GM12872 (cell line): ENCODE measurements around the gene PLEKHG4B.

Experiments used
- TF ChIP-seq, protein P1 (sequence below): IDR thresholded peaks from 3 replicates; pipeline ENCODE4 v1.5.1; 2011; ENCODE audit warnings: low read depth, mild to moderate bottlenecking, low read length, moderate library complexity; ENCODE audit not compliant: insufficient read depth

PLEKHG4B gene

DNA sequence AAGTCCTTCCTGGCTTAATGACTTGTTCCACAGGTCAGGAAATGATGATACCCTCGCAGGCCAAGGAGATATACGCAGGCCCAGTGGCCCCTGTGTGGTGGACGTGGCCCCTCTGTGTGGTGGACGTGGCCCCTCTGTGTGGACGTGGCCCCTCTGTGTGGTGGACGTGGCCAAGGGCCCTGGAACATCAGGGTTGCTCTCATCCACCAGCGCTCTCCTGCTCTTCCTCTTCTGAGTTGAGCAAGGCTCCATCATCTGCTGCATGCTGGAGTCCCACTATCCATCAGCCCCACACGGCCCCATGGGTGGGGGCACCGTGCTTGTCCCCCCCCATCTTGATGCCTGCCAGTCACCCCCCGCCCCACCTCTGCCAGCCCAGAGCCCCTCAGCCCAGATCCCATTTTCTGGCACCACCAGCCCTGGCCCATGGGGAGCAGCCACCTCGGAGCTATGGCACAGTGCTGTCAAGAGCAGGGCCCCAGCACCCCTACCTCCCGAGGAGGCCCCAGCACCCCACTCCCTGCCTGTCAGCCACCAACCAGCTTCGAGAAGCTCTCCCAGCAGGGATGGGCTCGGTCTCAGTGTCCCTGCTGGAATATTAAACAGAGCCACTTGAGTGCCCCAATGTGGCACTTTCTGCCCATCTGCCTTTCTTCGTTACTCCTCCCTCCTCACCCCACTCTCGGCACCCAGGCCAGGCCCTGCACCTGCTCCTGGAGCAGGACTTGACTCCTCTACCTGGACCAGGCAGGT is 107.4 kb downstream of the PLEKHG4B start:
- TF ChIP-seq, protein P1, sequence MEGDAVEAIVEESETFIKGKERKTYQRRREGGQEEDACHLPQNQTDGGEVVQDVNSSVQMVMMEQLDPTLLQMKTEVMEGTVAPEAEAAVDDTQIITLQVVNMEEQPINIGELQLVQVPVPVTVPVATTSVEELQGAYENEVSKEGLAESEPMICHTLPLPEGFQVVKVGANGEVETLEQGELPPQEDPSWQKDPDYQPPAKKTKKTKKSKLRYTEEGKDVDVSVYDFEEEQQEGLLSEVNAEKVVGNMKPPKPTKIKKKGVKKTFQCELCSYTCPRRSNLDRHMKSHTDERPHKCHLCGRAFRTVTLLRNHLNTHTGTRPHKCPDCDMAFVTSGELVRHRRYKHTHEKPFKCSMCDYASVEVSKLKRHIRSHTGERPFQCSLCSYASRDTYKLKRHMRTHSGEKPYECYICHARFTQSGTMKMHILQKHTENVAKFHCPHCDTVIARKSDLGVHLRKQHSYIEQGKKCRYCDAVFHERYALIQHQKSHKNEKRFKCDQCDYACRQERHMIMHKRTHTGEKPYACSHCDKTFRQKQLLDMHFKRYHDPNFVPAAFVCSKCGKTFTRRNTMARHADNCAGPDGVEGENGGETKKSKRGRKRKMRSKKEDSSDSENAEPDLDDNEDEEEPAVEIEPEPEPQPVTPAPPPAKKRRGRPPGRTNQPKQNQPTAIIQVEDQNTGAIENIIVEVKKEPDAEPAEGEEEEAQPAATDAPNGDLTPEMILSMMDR = no peak

DNA sequence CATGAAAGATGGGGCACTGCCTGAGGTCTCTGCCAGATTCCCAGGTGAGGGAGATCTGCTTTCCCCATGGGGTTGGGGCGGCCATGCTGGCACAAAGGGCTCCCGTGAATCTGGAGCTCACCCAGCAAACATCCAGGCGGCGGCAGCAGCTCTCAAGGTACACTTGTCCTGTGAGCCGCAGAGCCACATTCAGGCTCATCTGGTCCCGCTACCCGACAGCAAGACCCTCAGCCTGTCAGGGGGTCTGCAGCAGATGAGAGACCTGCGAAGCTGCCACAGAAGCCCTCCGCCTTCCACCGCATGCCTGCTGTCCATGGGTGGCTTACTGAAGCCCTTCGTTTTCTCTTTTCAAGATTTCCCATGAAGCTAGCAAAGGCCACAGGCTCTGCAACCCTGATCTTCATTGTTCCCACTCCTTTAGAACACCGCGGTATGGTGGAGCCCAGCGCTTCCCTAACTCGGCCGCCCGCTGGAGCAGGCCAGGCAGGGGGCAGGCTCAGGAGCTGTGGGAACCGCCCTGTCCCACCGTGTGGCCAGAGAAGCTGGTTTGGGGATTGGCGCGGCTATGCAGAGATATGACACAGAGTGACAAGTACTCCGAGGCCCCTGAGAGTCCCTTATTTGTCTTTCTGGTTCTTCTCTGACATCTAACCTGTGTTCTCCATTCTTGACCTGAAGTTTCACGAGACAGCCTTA is 108.1 kb downstream of the PLEKHG4B start:
- TF ChIP-seq, protein P1 = no peak

DNA sequence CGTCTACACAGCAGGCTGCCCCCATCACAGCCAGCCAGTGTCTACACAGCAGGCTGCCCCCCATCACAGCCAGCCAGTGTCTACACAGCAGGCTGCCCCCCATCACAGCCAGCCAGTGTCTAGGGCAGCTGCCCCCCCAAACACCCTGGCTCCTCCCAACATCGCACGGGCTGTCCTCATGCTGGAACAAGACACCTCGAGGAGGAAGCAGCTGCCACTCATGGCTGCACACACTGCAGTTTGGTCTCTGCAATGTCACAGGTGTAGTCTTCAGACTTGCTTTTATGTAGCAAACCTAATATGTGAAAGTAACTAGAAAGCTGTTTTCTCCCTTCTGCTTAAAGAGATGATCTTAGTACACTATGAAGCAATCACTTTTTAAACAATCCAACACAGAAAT is 109.0 kb downstream of the PLEKHG4B start:
- TF ChIP-seq, protein P1 = no peak

DNA sequence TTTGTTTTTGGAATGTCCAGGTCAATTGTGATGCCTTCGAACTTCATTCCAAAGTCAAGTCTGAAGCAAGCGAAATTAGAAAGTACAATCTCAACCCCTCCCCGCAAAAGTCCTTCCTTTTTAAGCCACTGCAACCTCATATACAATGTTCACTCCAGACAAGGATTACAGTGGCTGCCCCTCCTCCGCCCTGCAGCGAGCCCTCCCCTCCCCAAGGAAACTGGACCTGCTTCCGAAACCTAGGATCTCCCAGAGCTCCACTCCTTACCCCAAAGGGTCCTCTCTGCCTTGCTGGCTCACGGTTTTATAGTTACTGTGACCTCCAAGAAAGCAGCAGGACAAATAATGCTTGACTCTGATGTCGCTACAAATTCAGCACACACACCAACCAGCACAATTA is 109.7 kb downstream of the PLEKHG4B start:
- TF ChIP-seq, protein P1 = no peak

DNA sequence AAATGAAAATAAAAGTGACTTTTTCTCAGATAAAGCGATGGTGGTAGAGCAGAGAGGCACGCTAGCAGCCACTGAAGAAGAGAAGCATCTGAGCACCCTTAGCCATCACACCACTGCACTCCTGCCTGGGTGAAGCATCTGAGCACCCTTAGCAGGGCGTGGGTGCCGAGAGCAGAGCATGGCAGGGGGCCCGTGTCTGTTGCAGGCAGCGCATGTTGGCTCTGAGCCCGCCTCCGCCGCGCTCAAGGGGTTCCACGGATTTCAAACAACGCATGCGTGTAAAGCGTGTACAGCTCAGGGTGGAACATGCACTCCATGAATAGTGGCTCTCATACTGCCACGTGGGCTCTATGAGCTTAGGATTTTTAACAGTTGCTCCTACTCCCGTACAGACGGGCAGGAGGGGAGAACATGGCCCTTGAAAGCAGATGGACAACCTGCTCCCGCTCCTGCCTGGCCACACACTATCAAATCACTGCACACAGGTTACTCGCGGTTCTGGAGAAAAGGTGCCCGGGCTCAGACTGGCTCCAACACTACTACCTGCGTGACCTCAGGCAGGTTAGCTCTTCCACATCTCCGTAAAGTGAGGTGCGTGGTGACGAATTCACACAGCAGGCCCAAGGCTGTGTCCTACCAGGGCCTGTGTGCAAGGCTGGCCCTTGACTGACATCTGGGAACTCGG is 111.4 kb downstream of the PLEKHG4B start:
- TF ChIP-seq, protein P1 = no peak

DNA sequence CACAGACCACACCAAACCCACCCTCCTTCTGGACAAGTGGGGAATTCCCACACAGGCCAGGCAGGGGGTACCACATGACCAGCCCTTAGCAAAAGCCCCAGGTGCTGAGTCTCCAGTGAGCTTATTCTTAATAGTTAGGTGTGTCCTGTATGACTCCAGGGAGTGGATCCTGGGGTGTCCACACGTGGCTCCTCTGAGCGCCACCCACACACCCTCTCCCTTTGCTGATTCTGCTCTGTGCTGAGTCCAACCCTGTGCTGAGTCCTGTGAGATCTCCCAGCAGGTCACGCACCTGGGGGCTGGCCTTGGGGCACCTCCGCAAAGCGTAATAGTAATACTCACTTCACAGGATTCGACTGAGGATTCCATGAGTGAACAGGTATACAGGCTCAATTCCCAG is 112.0 kb downstream of the PLEKHG4B start:
- TF ChIP-seq, protein P1 = no peak

DNA sequence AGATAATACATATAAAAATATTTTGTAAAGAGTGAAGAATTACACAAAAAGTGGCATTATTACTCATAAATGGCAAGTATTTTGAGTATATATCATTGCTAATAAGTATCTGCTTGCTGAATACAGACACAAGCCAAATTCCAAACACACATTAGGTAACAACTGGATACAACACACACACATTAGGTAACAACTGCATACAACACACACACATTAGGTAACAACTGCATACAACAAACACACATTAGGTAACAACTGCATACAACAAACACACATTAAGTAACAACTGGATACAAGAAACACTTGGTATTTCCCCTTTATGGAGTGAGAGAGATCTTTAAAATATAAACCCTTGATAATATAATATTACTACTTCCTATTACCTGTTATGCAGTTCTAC is 112.5 kb downstream of the PLEKHG4B start:
- TF ChIP-seq, protein P1 = no peak
